Articular chondrocyte of knee joint (primary cell): ENCODE measurements around the gene SLC35F2. TPM values are rescaled to one million over a fixed set of nuclear protein-coding genes. Genes with fewer than 3 reads are reported as not detected.

Source experiments
- total RNA-seq: library from RNA; depleted of rRNA; stranded (reverse); fragments of >200 nt; gene quantifications from 2 replicates; pipeline ENCODE4 v1.2.3, GENCODE V29; 2012

SLC35F2 gene
- total RNA-seq: 1.8 and 3.9 TPM in 2 replicates

GRCh38 chr11:107858217-107859070 is at the start of gene SLC35F2:
Gene SLC35F2, minus strand, starts transcription at chr11:107858787. Its CDS starts 20 bp downstream, at chr11:107858767.

Other genes with a start within 250 kb of the SLC35F2 start
- gene SLN, start 146.7 kb downstream of the SLC35F2 start, total RNA-seq: not detected in 2 replicates
- not detected in 2 replicates for gene RAB39A, start 69.7 kb upstream of the SLC35F2 start, total RNA-seq
- gene CUL5, start 150.1 kb upstream of the SLC35F2 start, total RNA-seq: 48.8 and 52.5 TPM in 2 replicates